NCI-H146 treated with DMSO at 0.1 percent for 48 hours (cell line): ENCODE results near the gene KLC1.

Experiments used
- DNase-seq: peaks from one replicate; lab custom pipeline; 2025; ENCODE audit not compliant: unreplicated experiment; lab: John Stamatoyannopoulos, UW

The KLC1 gene

DNA sequence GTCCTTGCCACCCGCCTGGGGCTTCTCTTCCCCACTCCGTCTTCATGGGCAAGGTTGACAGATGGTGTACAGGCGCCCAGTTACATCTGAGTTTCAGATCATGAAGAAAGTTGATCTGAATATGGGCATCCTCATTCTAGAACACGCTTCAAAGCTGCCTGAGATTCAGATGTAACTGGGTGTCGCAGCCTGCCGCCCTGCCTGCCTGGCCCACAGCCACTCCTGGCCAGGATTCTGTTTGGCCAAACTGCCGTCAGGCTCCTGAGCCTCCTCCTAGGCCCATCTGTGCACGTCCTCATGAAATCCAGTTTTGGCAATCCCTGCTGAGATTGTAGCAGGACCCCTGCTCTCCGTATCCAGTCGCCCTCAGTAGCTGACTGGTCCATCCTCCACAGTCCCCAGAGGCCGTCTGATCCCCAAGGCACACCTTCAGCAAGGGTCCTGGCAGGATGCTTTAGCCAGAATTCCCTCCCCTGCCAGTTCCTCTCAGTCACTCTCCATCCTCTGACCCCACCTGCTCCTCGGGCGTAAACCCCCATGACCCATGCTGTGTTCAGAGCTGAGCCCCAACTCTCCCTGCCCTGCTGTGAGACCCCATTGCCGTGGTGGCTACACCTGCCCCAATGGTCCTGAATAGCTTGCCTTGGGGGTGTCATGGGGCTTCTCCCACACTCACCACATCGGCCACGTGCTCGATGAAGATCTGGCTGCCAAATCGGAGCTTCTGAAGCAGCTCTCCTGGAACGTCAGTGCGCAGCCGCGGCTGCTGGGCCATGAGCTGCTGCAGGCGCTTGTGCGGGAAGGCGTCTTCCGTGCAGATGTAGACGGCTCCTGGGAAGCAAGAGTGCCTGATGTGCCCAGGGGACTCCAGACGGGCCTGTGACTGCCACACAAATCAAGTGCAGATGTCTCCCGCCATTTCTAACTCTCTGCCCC, 73.8 kb downstream of the KLC1 start:
- no peak for DNase-seq

DNA sequence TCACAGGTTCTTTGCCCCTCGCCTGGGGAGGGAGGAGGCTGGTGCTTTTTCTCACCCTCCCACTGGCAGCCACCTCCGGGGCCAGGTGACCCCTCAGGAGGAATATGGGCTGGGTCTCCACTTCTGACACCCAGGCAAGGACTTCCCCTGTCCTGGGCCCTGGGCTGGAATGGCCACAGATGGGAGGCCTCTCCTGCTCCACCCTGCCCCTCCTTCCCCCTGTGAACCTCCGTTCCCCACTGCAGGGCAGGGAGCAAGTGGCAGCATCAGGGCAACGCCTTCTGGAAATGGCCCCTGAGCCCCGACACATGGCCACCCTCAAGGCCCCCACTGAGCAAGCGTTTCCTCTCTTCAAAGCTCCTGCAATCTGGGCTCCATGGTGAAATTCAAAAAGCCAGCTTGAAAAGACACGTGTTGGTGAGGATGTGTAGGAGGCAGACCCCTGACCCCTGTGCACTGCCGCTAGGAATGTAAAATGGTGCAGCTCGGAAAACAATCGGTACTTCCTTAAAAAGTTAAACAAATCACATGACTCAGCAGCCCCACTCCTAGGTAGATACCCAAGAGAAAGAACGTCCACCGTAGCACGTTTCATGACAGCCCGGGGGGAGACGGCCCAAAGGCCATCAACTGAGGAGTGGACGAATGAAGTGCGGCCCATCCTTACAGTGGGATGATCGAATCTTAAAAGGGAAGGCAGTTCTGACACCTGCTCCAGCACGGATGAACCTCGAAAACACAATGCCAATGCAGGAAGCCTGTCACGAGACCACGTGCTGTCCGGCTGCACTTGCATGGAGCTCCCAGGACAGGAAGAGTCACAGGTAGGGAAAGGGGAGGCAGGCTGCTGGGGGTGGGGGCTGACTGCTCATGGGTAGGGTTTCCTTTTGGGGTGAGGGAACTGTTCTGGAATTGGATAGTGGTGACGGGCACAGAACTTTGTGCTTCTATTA, 74.7 kb downstream of the KLC1 start:
- no peak for DNase-seq

DNA sequence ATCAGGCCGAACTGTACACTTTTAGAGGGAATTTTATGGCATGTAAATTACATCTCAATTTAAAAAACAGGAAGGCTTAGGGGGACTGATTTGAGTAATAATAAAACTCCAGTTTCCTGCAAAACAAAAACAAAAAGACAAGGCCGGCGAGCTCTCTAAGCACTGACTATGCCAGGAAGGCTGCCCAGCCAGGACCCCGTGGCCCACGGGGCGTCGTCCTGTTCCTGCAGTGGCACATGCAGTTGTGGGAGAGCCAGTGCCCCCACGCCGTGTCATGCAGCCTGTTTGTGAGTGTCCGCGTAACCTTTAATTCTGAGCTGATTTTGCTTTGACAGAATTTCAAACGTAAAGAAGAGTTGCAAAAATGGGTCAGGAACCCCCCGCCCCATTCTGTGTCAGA, 75.7 kb downstream of the KLC1 start:
- no peak for DNase-seq

DNA sequence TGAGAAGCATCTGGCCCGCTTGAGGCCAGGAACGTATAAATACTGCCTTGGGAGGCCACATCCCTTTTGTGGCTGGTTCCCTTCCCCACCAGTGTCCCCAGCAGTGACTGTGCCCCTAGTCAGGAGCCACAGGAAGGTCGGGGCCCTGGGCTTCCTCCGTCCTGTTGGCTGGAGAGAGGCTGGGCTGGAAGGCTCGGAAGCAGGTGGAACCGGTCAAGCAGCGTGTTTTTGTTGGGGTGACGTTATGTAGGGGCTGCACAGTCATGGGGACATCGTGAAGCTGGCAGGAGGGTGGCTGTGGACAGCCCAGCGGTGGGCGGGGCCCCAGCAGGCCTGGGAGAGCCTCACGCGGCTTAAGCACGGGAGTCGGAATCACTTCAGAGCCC, 76.1 kb downstream of the KLC1 start:
- no peak for DNase-seq

DNA sequence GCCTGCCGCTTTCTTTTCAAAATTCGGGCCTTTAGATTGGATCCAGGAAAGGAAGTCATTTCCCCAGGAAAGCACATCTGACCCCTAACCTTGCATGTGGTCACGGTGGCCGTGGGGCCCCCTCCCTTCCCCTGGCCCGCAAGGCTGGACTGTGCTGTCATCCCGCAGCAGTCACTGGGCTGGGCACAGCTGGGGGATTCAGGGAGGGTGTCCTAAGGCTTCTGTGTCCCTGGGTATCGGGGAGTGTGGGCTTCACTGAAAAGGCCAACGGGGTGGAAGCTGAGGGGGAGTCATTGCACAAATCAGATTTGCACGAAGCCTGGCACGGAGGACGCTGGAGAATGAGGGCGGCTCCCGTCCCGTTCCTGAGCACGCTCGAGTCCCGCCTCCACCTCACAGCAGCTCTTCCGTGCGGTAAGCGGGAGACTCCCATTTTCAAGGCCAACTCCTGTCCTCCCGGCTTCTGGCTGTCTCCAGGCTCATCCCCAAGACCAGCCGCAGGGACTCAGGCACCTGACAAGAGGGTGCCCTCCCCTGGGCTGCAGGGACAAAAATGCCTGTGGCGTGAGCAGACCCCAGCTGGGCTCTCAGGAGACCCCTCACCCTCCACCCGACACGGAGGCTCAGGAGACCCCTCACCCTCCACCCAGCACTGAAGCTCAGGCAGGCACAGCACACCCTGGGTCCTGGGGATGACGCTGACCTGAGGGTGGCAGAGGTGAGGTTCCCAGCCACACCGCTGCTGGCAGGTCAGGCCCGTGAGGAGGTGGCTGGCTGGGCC, 76.7 kb downstream of the KLC1 start:
- DNase-seq, result no peak

DNA sequence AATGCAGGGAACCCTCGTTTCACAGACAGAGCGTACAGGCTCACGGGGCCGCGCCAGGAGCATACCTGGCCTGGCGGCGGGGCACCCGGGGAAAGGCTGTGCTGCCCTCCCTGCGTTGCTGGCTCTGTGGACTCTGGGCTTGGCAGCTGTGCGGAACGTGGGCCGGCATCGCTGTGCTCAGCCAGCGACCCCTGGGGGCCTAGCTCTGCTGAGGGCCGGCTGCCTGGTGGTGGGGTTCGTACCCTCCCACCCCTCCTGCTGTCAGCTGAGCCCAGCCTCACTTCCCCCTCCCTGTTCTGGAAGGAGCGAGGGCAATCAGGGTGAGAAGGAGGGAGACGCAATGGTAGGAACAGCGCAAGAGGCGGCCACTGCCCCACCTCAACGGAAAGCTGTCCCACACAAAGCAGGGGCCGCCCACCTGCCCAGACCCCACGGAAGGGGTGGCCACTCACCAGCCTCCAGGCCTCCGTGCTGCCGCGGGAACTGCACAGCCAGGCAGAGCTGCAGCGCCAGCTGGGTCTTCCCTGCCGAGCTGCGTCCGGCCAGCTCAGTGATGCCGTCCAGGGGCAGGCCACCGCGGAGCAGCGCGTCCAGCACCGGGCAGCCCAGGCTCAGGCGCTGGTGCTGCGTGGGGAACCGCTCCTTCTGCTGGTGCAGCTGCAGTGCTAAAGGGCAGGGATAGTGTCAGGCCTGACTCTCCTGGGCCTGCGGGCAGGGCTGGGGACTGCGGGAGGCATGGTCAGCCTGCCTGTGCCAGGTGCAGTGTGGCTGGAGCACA, 77.7 kb downstream of the KLC1 start:
- DNase-seq, result no peak

DNA sequence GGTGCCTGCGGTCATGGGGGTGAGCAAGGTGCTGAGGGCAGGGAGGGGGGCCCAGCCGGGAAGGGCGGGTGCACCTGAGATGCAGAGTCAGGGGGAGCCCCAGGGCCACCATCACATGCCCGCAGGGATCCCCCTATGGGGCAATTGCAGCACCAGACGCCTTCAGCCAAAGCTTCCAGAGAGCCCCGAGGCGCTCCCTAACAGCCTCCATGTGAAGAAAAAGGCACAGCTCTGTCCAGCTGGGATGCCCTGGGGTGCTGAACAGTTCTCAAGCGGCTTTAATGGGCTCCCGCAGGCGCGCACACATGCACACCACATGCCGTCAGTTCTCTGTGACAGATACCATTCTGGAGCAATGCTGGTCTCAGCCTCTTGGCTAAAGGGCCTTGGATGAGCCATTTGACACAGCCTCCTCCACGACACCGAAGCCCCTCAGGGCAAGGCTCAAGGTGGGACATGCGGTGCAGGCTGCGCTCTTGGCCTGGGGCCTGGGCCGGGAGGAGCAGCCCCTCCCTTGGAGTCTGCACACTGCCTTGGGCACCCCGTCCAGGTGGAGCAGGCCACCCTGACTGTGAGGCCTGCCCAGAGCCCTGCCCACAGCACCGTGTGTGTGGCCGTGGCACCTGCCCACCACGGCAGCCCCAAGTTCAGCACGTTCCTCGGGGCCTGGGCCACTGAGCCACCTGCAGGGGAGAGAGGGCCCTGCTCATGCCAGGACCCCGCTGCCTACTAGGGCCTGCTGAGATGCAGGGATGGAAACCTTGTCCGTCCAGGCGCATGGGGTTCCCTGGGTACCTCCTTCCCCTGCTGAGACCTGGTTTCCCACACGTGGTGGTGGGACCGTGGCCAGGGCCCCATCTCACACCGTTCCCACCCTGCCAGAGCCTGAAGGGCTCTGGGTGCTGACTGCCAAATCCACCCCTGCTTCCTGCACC, 78.6 kb downstream of the KLC1 start:
- DNase-seq, result peak; percentile 59

DNA sequence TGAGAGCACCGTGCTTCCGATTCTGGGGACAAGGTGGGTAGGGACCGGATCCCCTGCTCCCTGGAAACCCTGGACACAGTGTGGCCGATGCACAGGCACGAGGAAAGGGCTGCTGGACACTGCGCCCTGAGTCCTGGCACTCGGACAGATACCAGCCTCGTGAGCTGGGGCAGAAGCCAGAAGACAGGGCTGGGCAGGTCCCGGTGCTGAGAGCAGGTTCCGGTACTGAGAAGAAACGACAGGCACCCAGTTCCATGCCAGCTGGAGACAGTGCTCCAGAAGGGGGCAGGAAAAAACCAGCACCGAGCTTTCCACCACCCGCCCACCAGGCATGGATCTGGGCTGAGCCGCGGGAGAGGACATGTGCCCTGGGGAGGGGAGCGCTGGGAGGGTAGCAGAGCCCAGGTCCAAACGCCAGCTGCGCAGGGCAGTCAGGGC, 79.8 kb downstream of the KLC1 start:
- DNase-seq, result no peak

DNA sequence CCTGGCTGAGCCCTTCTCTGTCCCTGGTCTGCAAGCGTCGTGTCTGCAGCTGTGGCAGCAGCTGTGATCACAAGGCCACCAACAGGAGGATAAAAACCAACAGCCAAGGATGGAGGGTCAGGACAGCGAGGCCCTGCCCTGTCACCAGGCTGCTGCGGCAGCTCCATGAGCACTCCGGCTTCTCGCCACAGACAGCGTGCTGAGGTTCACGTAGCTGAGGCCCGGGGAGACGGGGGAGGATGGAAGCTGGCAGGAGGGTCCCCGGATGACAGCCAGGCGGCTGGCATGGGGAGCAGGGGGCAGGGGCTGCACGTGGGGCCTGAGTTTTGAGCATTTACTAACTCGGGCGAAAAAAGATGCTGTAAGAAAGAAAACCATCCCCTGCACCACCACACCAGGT, 80.8 kb downstream of the KLC1 start:
- DNase-seq, result no peak

DNA sequence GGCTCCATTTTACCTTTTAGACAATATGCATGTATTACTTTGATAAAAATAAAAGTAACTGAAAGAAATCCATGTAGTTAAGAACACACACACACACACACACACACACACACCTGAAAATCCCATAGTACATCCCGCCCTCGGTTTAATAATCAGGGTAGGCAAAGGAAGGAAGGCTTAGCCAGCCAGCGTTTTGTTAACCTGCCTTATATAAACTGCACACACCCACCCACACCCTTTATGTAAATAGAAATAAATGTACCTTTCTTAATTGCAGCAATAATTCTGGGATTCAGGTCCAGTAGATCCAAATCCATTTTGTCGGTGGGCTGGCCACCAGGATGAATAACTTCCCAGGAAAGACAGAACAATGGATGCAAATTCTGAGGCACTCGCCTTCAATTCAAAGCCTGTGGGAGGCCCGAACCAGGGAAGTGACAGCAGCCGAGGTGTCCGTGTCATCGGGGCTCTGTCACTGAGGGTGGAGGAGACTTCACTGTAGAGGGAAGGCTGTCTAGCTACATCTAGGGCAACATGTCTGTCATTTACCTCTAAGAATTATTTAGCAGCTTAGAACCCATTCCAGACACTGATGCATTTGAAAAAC, 81.9 kb downstream of the KLC1 start:
- DNase-seq, result no peak

DNA sequence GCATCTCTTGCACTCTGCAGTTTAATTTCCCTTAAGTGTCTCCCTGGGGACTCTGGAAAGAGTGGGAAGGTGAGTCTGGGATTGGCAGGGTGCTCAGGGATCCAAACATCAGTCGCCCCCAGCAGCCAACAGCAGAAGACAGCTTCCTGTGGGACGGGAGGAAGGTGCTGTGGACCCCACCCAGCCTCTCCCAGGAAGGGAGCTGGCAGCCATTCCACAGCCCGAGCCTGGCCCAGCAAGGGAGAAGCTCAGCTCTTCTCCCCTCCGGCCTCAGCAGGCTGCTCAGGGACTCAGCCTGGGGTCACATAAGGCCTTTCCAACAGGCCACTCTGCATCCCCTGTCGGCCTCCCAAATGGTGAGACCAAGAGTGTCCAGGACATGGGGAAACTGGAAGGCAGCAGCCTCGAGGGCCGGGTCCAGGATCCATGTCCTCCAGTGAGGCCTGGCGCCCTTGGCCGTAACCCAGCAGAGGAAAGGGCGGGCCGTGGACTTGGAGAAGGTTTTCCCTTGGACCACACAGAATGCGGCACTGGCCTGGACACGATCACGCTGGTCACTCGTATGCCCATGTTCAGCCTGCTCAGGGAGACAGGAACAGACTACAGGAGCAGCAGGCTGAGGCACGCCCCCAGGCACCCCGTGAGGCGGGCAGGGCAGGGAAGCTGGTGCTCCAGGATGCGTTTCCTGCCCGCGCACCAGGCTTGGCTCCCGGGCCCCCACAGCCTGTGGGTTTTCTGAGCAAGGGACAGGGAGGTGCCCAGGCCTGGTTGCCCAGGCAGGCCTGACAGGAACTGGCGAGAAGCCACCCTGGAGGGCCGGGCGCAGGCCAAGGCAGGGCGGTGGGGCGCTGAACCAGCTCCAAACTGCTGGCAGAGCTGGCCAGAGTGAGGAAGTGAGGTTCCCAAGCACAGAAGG, 82.8 kb downstream of the KLC1 start:
- DNase-seq, result no peak

DNA sequence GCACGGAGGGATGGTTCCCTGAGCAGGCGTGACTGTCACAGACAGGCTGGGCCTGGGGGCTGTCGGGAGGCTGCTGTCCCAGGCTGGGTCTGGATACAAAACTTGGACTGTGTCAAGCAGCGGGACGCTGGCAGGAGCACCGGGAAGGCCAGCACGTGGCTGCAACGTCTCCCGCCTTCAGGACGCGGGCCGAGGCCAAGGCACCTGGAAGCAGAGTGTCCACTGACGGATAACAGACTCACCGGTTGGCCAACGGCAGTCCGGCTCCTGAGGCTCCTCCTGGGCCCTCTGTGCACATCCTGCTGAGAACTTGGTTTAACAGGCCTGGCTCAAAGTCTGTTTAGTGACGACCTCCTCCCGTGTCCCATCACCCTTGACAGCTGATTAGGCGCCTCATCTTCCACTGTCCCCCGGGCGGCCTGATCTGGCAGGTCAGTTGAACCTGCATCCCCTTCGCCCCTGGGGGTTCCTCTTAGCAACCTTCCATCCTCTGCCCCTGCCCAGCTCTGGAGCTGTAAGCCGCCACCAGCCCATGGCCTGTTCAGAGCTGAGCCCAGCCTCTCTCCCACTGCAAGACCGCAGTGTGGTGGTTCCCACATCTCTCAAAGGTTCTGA, 83.7 kb downstream of the KLC1 start:
- DNase-seq, result no peak

DNA sequence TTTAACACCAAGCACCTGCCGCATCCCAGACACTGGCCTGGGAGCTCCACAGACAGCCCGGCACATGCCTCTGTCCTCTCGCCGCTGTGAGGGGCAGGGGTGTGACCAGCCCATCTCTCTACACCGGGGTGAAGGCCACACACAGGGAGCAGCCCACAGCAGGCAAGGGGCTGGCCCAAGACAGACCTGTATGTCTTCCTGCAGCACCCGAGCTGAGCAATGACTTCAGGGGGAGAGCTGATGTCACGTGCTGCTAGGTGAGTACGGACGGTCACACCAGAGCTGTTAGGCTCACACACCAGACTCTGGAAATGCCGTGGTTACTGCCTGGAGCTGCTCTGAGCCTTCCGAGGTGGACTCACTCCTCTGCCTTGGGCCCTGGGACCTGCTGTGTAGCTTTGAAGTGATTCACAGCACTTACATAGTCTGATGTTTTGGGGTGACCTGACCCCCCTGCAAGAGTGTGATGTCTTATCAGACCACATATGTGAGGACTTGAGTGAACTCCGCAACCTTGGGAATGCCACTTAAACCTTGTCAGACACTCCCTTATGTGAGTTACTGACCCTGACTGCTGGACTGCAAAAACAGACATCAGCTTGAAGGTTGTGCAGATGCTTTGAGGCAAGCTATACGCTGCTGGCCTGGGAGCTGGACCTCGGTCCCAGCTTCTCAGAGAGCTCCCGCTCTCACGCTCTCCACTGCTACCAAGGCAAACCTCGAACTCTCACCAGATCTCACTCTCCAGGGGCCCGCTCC, 84.5 kb downstream of the KLC1 start:
- DNase-seq, result no peak

DNA sequence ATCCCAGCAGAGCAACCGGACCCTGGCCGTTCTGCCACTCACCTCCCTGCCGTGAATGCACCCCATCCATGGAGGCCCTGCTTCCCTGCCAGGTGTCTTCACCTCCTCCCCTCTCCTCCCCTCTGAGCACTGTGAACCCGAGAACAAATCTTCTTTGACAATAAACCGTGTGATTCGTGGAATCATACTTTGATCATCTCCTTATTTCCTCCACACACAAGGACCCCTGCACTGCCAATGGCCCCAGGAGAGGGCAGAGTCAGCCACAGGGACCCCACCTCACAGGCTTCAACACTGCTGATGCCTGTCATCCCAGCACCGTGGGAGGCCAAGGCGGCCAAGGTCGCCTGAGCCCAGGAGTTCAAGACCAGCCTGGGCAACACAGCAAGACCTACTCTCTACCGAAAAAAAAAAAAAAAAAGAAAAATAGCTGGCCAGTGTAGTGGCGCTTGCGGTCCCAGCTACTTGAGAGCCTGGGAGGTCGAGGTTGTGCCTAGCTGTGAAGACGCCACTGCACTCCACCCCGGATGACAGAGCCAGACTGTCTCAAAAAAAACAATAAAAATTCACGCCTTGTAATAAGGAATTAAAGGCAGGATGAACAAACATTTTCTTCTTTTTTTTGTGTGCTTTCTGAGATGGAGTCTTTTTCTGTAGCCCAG, 85.2 kb downstream of the KLC1 start:
- no peak for DNase-seq

DNA sequence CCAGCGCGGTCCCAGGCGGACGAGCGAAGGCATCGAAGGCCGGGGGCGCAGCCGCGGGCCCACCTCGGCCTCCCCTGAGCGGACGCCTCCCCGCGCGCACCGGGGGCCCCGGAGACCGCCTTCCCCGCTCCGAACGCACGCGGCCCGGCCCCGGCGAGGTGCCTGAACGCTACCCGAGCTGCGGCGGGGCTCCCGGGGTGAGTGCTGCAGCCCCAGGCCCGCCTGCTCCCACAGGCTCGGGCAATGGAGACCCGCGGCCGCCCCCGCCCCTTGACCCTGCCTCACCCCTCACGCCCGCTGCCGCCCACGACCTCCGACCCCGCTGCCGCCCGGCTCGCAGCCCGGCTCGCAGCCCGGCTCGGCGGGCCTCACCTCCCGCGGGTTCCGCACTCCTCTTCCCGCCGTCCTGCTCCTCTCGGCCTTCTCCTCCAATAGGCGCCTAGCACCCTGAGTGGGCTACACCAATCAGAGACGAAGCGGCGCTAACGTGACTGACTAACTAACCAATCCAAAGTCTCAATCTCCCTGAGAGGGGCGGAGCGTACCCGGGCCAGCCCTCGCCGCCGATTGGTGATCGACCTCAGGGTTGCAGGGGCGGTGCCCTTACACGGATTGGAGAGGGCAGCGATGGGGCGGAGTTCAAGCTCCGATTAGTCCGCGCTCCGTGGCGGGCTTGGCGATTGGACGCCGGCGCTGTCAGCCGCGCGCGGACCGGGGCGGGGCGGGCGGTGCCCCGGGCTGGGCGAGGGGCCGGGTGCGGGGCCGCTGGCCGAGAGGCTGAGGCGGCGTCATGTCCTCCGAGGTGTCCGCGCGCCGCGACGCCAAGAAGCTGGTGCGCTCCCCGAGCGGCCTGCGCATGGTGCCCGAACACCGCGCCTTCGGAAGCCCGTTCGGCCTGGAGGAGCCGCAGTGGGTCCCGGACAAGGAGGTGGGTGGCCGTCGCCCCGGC, 86.3 kb downstream of the KLC1 start, which contains the start of the genes XRCC3 and ZFYVE21:
Gene XRCC3 (minus strand): TSS at position 400 of the 949 bp plus-strand sequence. CDS start 4,364 bp downstream, outside the sequence.
Gene ZFYVE21 (plus strand): TSS at position 759 of the 949 bp plus-strand sequence. CDS start 32 bp downstream, at position 791.
- DNase-seq, result peak; percentile 100
